Measurements from ENCODE around the gene SERPINB1. TPM values are rescaled to one million over a fixed set of nuclear protein-coding genes. Genes with fewer than 3 reads are reported as not detected.
A peak's percentile ranks its signal among the peaks of the same experiment; 100 is the strongest.

Gene SERPINB1
- total and polyA plus RNA-seq, 9 of the 15 experiments (the other 6 are each of a cell fraction or from before 2014, with no cell fraction given) = 33.9 to 108 (median 63.8) TPM

DNA sequence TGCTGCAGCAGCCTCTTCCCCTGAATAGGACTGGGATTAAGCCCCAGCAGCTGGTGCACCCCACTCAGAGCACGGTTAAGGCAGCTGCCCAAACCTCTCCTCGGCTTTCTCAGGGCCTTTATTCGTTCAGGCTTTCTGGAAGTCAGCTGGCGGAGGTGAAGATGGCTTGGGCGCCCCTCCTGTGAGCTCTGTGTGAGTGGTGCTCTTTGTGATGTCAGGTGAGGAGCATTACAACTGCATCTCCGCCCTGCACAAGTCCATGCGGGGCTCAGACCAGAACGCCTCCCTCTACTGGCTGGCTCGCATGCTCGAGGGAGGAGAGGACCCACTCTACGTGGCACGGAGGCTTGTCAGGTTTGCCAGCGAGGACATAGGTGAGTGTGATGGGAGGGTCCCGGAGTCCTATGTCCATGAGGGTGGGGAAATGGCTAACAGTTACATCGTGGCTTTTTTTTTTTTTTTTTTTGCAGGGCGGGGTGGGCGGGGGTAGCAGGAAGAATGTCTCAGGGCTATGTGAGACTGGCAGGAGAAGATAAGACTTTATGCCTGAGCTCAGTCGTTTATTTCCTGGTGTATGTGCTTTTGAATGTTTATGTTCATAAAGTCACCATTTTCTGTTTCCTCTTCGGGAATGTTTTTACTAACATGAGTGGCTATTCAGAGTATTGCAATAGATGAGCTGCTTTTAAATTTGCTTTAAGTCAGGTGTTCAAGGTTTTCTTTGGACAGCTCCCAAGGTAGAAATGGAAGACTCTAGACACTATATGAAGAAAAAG is 58.3 kb downstream of the SERPINB1 start (continued):
- TF ChIP-seq, protein P1, sequence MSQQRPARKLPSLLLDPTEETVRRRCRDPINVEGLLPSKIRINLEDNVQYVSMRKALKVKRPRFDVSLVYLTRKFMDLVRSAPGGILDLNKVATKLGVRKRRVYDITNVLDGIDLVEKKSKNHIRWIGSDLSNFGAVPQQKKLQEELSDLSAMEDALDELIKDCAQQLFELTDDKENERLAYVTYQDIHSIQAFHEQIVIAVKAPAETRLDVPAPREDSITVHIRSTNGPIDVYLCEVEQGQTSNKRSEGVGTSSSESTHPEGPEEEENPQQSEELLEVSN (IDR thresholded peaks at IDR 0.05; ENCODE audit: borderline replicate concordance in 1 of 2, extremely low read depth in 1 of 2, insufficient read depth in 1 of 2, insufficient read length in 1 of 2, low read depth in 1 of 2, low read length in 1 of 2, poor library complexity in 1 of 2, severe bottlenecking in 1 of 2) = peak in 1 of 2 experiments; percentile 49
- TF ChIP-seq MAFG (tag; conservative IDR thresholded peaks at IDR 0.05) = no peak
- no peak for TF ChIP-seq E2F5 (CRISPR knock-in tag; IDR thresholded peaks at IDR 0.05)
- TF ChIP-seq, protein P2, sequence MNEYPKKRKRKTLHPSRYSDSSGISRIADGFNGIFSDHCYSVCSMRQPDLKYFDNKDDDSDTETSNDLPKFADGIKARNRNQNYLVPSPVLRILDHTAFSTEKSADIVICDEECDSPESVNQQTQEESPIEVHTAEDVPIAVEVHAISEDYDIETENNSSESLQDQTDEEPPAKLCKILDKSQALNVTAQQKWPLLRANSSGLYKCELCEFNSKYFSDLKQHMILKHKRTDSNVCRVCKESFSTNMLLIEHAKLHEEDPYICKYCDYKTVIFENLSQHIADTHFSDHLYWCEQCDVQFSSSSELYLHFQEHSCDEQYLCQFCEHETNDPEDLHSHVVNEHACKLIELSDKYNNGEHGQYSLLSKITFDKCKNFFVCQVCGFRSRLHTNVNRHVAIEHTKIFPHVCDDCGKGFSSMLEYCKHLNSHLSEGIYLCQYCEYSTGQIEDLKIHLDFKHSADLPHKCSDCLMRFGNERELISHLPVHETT (CRISPR knock-in tag; conservative IDR thresholded peaks at IDR 0.05 in 1 of 2, IDR thresholded peaks at IDR 0.05 in 1 of 2) = no peak
- peak; percentile 38; the same call in 1 of the 2 replicates for TF ChIP-seq FOSL1 (tag; conservative IDR thresholded peaks at IDR 0.05)
- peak; percentile 20; the same call in 1 of the 2 replicates for TF ChIP-seq EHMT2 (IDR thresholded peaks at IDR 0.05)
- 0 out of 4 replicates have a peak, but pooled peaks of 1 of the 2 experiments have one; percentile 29 for TF ChIP-seq NRF1 (conservative IDR thresholded peaks at IDR 0.05 in 1 of 2, IDR thresholded peaks at IDR 0.05 in 1 of 2)
- TF ChIP-seq TEAD1 (CRISPR knock-in tag; IDR thresholded peaks at IDR 0.05) = 0 out of 4 replicates have a peak, but pooled peaks of 1 of the 2 experiments have one; percentile 24
- TF ChIP-seq POLR2G (IDR thresholded peaks at IDR 0.05; ENCODE audit: low read depth, low read length) = peak; percentile 46; the same call in 1 of the 2 replicates
- TF ChIP-seq GTF2F1 (IDR thresholded peaks at IDR 0.05; ENCODE audit: low read depth, low read length) = no peak
- no peak for TF ChIP-seq ZNF253 (CRISPR knock-in tag; conservative IDR thresholded peaks at IDR 0.05)
- no peak for TF ChIP-seq BACH1 (tag; IDR thresholded peaks at IDR 0.05)
- TF ChIP-seq DMBX1 (CRISPR knock-in tag; IDR thresholded peaks at IDR 0.05; ENCODE audit: borderline replicate concordance) = no peak
- TF ChIP-seq, protein P3, sequence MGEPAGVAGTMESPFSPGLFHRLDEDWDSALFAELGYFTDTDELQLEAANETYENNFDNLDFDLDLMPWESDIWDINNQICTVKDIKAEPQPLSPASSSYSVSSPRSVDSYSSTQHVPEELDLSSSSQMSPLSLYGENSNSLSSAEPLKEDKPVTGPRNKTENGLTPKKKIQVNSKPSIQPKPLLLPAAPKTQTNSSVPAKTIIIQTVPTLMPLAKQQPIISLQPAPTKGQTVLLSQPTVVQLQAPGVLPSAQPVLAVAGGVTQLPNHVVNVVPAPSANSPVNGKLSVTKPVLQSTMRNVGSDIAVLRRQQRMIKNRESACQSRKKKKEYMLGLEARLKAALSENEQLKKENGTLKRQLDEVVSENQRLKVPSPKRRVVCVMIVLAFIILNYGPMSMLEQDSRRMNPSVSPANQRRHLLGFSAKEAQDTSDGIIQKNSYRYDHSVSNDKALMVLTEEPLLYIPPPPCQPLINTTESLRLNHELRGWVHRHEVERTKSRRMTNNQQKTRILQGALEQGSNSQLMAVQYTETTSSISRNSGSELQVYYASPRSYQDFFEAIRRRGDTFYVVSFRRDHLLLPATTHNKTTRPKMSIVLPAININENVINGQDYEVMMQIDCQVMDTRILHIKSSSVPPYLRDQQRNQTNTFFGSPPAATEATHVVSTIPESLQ (CRISPR knock-in tag; IDR thresholded peaks at IDR 0.05) = no peak
- no peak for TF ChIP-seq KLF16 (IDR thresholded peaks at IDR 0.05)
- no peak for TF ChIP-seq ZFP1 (CRISPR knock-in tag; IDR thresholded peaks at IDR 0.05)
- peak; percentile 51; the same call in 1 of the 2 replicates for TF ChIP-seq RBFOX2 (IDR thresholded peaks at IDR 0.05; ENCODE audit: low read depth, low read length)
- TF ChIP-seq, protein P4, sequence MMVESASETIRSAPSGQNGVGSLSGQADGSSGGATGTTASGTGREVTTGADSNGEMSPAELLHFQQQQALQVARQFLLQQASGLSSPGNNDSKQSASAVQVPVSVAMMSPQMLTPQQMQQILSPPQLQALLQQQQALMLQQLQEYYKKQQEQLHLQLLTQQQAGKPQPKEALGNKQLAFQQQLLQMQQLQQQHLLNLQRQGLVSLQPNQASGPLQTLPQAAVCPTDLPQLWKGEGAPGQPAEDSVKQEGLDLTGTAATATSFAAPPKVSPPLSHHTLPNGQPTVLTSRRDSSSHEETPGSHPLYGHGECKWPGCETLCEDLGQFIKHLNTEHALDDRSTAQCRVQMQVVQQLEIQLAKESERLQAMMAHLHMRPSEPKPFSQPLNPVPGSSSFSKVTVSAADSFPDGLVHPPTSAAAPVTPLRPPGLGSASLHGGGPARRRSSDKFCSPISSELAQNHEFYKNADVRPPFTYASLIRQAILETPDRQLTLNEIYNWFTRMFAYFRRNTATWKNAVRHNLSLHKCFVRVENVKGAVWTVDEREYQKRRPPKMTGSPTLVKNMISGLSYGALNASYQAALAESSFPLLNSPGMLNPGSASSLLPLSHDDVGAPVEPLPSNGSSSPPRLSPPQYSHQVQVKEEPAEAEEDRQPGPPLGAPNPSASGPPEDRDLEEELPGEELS (CRISPR knock-in tag; IDR thresholded peaks at IDR 0.05; ENCODE audit: borderline replicate concordance) = no peak
